GM12878 (cell line): ENCODE measurements around the gene COL4A2. TPM values are rescaled to one million over a fixed set of nuclear protein-coding genes. Genes with fewer than 3 reads are reported as not detected.

Source experiments
- ATAC-seq: fragments of 200-7000 bp; cut with Tn5 transposase; 3 replicates; pipeline ENCODE4 v1.9.1; 2020; ENCODE audit warnings: mild to moderate bottlenecking, moderate library complexity
- BruUV-seq: library from RNA; stranded (reverse); fragments of 400-500 nt; replicated peaks from 2 replicates; lab custom pipeline; 2021; lab: Mats Ljungman, UMichigan
- CTCF ChIA-PET: fragments of 300-600 bp; sonication (Branson Sonifier 250); formaldehyde crosslinking; extraction: SDS; loops from one replicate; lab custom pipeline; 2021; ENCODE audit warnings: inconsistent platforms; lab: Yijun Ruan, JAX
- POLR2A ChIA-PET: fragments of 350-600 bp; formaldehyde crosslinking; extraction: SDS; loops from one replicate; lab custom pipeline; 2021; ENCODE audit warnings: inconsistent platforms; lab: Charles Lee
- RAD21 ChIA-PET: fragments of 300-600 bp; sonication (Branson Sonifier 250); formaldehyde crosslinking; loops from one replicate; lab custom pipeline; 2023; ENCODE audit warnings: antibody characterized with exemption; ENCODE audit not compliant: unreplicated experiment; lab: Charles Lee
- SMC1A ChIA-PET: fragments of 300-600 bp; sonication (Branson Sonifier 250); formaldehyde crosslinking; loops from one replicate; lab custom pipeline; 2023; ENCODE audit not compliant: unreplicated experiment, uncharacterized antibody; lab: Charles Lee
- DNase-seq: peaks from one replicate; pipeline ENCODE4 v3.0.0-alpha.2; 2011; ENCODE audit warnings: low read depth, low spot score
- FAIRE-seq: peaks from 3 replicates; lab custom pipeline; 2011; peaks lifted over from hg19 to GRCh38; lab: Jason Lieb, UNC
- H2AFZ ChIP-seq: 2 replicates; pipeline ENCODE4 v1.6.0; 2011; ENCODE audit warnings: low read depth, low read length, control low read depth; ENCODE audit not compliant: control insufficient read depth
- H3K27ac ChIP-seq: 2 replicates; pipeline ENCODE4 v1.5.1; 2011; ENCODE audit warnings: control low read depth; ENCODE audit not compliant: control insufficient read depth, insufficient read depth
- H3K27me3 ChIP-seq, 2 experiments: replicated peaks in 1 of 2; 2 replicates each; pipeline versions ENCODE4 v1.6.0 to v1.6.1; 2011; ENCODE audit warnings: low read length in 1 of 2; ENCODE audit not compliant: control insufficient read depth in 2 of 2, insufficient read depth in 2 of 2
- H3K36me3 ChIP-seq, 2 experiments: 2 replicates each; pipeline ENCODE4 v1.5.1; 2011; ENCODE audit warnings: low read length in 1 of 2; ENCODE audit not compliant: control insufficient read depth in 2 of 2, insufficient read depth in 2 of 2
- H3K4me1 ChIP-seq: 2 replicates; pipeline ENCODE4 v1.6.1; 2011; ENCODE audit warnings: mild to moderate bottlenecking, low read length, moderate library complexity, mixed read lengths; ENCODE audit not compliant: control insufficient read depth, insufficient read depth
- H3K4me2 ChIP-seq: 2 replicates; pipeline ENCODE4 v1.6.0; 2011; ENCODE audit warnings: control low read depth; ENCODE audit not compliant: control insufficient read depth, insufficient read depth
- H3K4me3 ChIP-seq: fragments of 200-600 bp; sonication (generic); 2 replicates; pipeline ENCODE4 v1.5.1; 2016
- H3K79me2 ChIP-seq: 2 replicates; pipeline ENCODE4 v1.6.0; 2011; ENCODE audit warnings: low read length; ENCODE audit not compliant: control insufficient read depth, insufficient read depth
- H3K9ac ChIP-seq: 2 replicates; pipeline ENCODE4 v1.8.0; 2011; ENCODE audit warnings: low read length, control low read depth, mixed read lengths; ENCODE audit not compliant: control insufficient read depth, insufficient read depth
- H3K9me3 ChIP-seq: replicated peaks from 3 replicates; pipeline ENCODE4 v1.5.1; 2011; ENCODE audit warnings: mild to moderate bottlenecking, low read length; ENCODE audit not compliant: control insufficient read depth, insufficient read depth
- H4K20me1 ChIP-seq: 2 replicates; pipeline ENCODE4 v1.6.0; 2011; ENCODE audit not compliant: control insufficient read depth, insufficient read depth
- CREM ChIP-seq: IDR thresholded peaks from 2 replicates; pipeline ENCODE4 v1.6.1; 2014; ENCODE audit warnings: antibody characterized with exemption, low read depth
- HDAC6 ChIP-seq: fragments of 200-600 bp; sonication (generic); IDR thresholded peaks from one replicate; pipeline ENCODE4 v1.8.0; 2017; ENCODE audit warnings: antibody characterized with exemption; ENCODE audit not compliant: unreplicated experiment
- IKZF1 ChIP-seq: fragments of 450-650 bp; conservative IDR thresholded peaks from 2 replicates; pipeline ENCODE4 v1.6.1; 2017; ENCODE audit warnings: antibody characterized with exemption, mild to moderate bottlenecking
- JUND ChIP-seq: IDR thresholded peaks from 2 replicates; pipeline ENCODE4 v1.6.1; 2012; ENCODE audit warnings: low read depth, mild to moderate bottlenecking, low read length, improper control_type of control experiment, moderate library complexity
- MEF2A ChIP-seq: IDR thresholded peaks from 2 replicates; pipeline ENCODE4 v1.6.1; 2011; ENCODE audit warnings: low read depth, mild to moderate bottlenecking, low read length, moderate library complexity; ENCODE audit not compliant: insufficient read depth
- NFYA ChIP-seq: IDR thresholded peaks from 2 replicates; pipeline ENCODE4 v1.6.1; 2011; ENCODE audit warnings: low read depth, mild to moderate bottlenecking, low read length, improper control_type of control experiment, borderline replicate concordance
- RB1 ChIP-seq: fragments of 450-650 bp; formaldehyde crosslinking; IDR thresholded peaks from 2 replicates; pipeline ENCODE4 v1.6.1; 2017; ENCODE audit warnings: mild to moderate bottlenecking, borderline replicate concordance
- RUNX3 ChIP-seq: IDR thresholded peaks from 2 replicates; pipeline ENCODE4 v1.6.1; 2012; ENCODE audit warnings: low read length, inconsistent platforms
- SMAD1 ChIP-seq: fragments of 450-650 bp; IDR thresholded peaks from 2 replicates; pipeline ENCODE4 v1.6.1; 2018; ENCODE audit warnings: mild to moderate bottlenecking, low read depth; ENCODE audit not compliant: partially characterized antibody
- TARDBP ChIP-seq: IDR thresholded peaks from 2 replicates; pipeline ENCODE4 v1.6.1; 2016; ENCODE audit warnings: borderline replicate concordance
- TCF3 ChIP-seq: IDR thresholded peaks from 2 replicates; pipeline ENCODE4 v1.6.1; 2012; ENCODE audit warnings: low read depth, mild to moderate bottlenecking, low read length, borderline replicate concordance; ENCODE audit not compliant: insufficient read depth
- TCF7 ChIP-seq: IDR thresholded peaks from 2 replicates; pipeline ENCODE4 v1.6.1; 2014; ENCODE audit warnings: antibody characterized with exemption, borderline replicate concordance
- ZNF622 ChIP-seq: fragments of 450-650 bp; IDR thresholded peaks from 2 replicates; pipeline ENCODE4 v1.6.1; 2017; ENCODE audit warnings: mild to moderate bottlenecking, inconsistent platforms
- ZSCAN29 ChIP-seq: fragments of 450-650 bp; IDR thresholded peaks from 2 replicates; pipeline ENCODE4 v1.6.1; 2017; ENCODE audit warnings: mild to moderate bottlenecking, moderate library complexity
- WGBS: methylation state at CpG from one replicate; pipeline ENCODE4 v1.1.6; 2016; ENCODE audit warnings: low lambda C conversion rate; ENCODE audit not compliant: insufficient replicate concordance, insufficient coverage; ENCODE audit errors: missing lambda C conversion rate; 5-methylcytosine and 5-hydroxymethylcytosine counted together
- in situ Hi-C: fragments of 300-500 bp; cut with MboI; formaldehyde crosslinking; loops from 9 replicates; pipeline ENCODE4 v1.14.3; 2018; ENCODE audit warnings: mixed read lengths
- intact Hi-C: fragments of 100-400 bp; cut with micrococcal nuclease; formaldehyde crosslinking; loops from one replicate; pipeline ENCODE4 v1.14.2; 2022; ENCODE audit not compliant: unreplicated experiment
- polyA plus RNA-seq, 11 experiments: library from polyadenylated mRNA; depleted of rRNA in 4 of 11; unstranded in 6 of 11; stranded (reverse) in 5 of 11; fragments of >200 nt; fragmentation: Nextera tagmentation in 4 of 11; fragmentation: Illumina TruSeq in 1 of 11; extraction: Ambion mirVana in 4 of 11; extraction: Trizol in 1 of 11; gene quantifications; 1 replicate in 1 of 11; 2 replicates in 10 of 11; pipeline versions ENCODE4 v1.2.1 to v1.2.3, GENCODE V29; 2011 to 2016; ENCODE audit warnings: inconsistent platforms in 2 of 11, missing spikeins in 2 of 11, low read depth in 1 of 11
- total RNA-seq, 4 experiments: library from RNA; depleted of rRNA in 3 of 4; stranded (reverse); fragments of >200 nt in 3 of 4; fragmentation: Illumina TruSeq in 1 of 4; extraction: Trizol in 1 of 4; gene quantifications; 2 replicates each; pipeline versions ENCODE4 v1.2.1 to v1.2.3, GENCODE V29; 2013 to 2021
- TF ChIP-seq, protein P1 (sequence below): IDR thresholded peaks from 2 replicates; pipeline ENCODE4 v1.6.1; 2012; ENCODE audit warnings: low read length, inconsistent platforms

COL4A2 gene
- total and polyA plus RNA-seq, 10 of the 15 experiments (the other 5 are each of a cell fraction or from before 2014, with no cell fraction given) = 0.16 to 1.6 (median 0.62) TPM; not detected in 3

DNA sequence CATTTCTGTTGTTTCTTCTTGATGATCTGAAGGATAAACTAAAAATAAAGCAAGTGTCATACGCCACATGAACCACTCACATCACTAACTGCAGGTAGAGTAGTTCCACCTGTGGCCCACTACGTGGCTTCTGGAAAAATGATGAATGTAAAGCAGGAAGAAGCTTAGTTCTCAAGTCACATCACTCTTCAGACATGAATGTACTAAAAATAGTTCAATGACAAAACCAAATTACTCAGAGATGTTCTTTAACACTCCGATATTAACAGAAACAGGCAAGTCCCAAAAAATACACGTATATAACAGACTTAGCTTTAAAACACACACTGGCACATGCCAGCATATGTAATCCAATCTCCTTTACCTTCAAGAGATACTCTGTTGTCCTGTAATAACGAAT lies 232.8 kb downstream of the COL4A2 start (continued):
- TF ChIP-seq RUNX3 (0 out of 2 replicates have a peak, but pooled peaks have one; percentile 12), CREM (peak; percentile 47; the same call in 1 of the 2 replicates), SMAD1 (no peak), TARDBP (no peak), ZSCAN29 (no peak), RB1 (no peak), TCF3 (no peak), MEF2A (peak; percentile 61; the same call in 1 of the 2 replicates), HDAC6 (no peak), IKZF1 (0 out of 2 replicates have a peak, but pooled peaks have one; percentile 17)
- TF ChIP-seq, protein P1, sequence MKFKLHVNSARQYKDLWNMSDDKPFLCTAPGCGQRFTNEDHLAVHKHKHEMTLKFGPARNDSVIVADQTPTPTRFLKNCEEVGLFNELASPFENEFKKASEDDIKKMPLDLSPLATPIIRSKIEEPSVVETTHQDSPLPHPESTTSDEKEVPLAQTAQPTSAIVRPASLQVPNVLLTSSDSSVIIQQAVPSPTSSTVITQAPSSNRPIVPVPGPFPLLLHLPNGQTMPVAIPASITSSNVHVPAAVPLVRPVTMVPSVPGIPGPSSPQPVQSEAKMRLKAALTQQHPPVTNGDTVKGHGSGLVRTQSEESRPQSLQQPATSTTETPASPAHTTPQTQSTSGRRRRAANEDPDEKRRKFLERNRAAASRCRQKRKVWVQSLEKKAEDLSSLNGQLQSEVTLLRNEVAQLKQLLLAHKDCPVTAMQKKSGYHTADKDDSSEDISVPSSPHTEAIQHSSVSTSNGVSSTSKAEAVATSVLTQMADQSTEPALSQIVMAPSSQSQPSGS = peak; percentile 19; the same call in 1 of the 2 replicates

DNA sequence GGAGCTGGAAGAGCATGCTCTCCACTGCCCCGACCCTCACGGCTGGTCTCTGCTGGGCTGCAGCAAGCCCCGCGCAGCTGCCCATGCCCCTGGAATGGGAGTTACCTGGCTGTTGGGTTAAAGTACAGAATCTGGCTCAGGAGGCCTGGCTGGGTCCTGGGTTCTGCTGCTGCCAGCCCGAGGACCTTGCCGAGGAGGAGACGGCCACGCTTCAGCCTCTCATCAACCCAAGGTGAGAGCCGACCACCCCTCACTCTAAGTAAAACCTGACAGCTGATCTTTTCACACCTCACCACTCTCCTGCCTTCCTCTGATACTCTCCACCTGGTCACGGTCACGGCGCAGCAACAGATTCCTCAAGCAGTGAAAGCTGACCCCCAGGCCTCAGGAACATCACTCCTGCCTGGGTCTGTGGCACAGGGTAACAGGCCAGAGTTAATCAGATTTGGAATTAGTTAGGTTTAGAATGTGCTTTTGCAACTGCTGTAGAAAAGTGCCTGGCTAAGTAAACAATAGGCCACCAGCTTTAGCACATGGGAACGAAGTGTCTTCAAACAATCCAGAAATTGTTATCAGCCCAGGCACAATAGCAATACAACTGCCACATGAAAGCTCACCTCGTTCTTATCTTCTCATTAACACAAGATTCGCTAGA lies 233.9 kb downstream of the COL4A2 start:
- no peaks in the 10 kb centered on the region for H3K36me3 ChIP-seq
- H3K4me3 ChIP-seq = no peak overlapping the region
- no peak for TF ChIP-seq TCF7
- TF ChIP-seq ZNF622 = no peak
- TF ChIP-seq JUND = no peak
- TF ChIP-seq NFYA = no peak
- H3K4me2 ChIP-seq = no peak overlapping the region
- H3K27me3 ChIP-seq = no peaks in the 10 kb centered on the region
- no peak overlapping the region for H3K27ac ChIP-seq
- FAIRE-seq (no peak), ATAC-seq (no peak), DNase-seq (no peak)
- no peak overlapping the region for H2AFZ ChIP-seq
- peaks cover 12% of the 10 kb centered on the region for H3K4me1 ChIP-seq
- no TSS peak for BruUV-seq
- no peaks in the 10 kb centered on the region; the same call in none of the 2 replicates for H3K79me2 ChIP-seq
- H3K9ac ChIP-seq = no peak overlapping the region
- SMC1A ChIA-PET = interaction anchor here (1.0 to 6.1 kb wide), 5 partner anchors 8 to 85 kb away, joined by 3 to 31 read pairs (median 6); no protein-coding TSS in a partner anchor
- WGBS = 79% methylated on average over 15 of the region's 15 CpGs
- RAD21 ChIA-PET = interaction anchor here (2.6 to 4.7 kb wide), 2 partner anchors 15 to 86 kb away, joined by 10 to 24 read pairs; no protein-coding TSS in a partner anchor
- CTCF ChIA-PET = interaction anchor here (0.9 kb wide), 1 partner anchor 19 kb away, joined by 3 read pairs; no protein-coding TSS in a partner anchor
- H3K9me3 ChIP-seq = peaks cover 1% of the 10 kb centered on the region; the same call in 1 of the 3 replicates
- no peaks in the 10 kb centered on the region for H4K20me1 ChIP-seq
- intact Hi-C loops (no loop called here), in situ Hi-C loops (no loop called here)
- POLR2A ChIA-PET = interaction anchor here (1.5 kb wide), 1 partner anchor 23 kb away, joined by 4 read pairs; no protein-coding TSS in a partner anchor
